D721Med (cell line): ENCODE measurements around the gene PIK3R6.

Experiments
- DNase-seq: peaks from one replicate; pipeline ENCODE4 v3.0.0; 2011; ENCODE audit warnings: low spot score; ENCODE audit not compliant: insufficient read length
- FAIRE-seq: peaks from 2 replicates; lab custom pipeline; 2011; peaks lifted over from hg19 to GRCh38; lab: Jason Lieb, UNC
- TF ChIP-seq, protein P1 (sequence below): IDR thresholded peaks from 2 replicates; pipeline ENCODE4 v1.5.1; 2012; ENCODE audit warnings: mild to moderate bottlenecking, control low read depth; ENCODE audit not compliant: insufficient read depth; ENCODE audit errors: missing control alignments

PIK3R6 gene

DNA sequence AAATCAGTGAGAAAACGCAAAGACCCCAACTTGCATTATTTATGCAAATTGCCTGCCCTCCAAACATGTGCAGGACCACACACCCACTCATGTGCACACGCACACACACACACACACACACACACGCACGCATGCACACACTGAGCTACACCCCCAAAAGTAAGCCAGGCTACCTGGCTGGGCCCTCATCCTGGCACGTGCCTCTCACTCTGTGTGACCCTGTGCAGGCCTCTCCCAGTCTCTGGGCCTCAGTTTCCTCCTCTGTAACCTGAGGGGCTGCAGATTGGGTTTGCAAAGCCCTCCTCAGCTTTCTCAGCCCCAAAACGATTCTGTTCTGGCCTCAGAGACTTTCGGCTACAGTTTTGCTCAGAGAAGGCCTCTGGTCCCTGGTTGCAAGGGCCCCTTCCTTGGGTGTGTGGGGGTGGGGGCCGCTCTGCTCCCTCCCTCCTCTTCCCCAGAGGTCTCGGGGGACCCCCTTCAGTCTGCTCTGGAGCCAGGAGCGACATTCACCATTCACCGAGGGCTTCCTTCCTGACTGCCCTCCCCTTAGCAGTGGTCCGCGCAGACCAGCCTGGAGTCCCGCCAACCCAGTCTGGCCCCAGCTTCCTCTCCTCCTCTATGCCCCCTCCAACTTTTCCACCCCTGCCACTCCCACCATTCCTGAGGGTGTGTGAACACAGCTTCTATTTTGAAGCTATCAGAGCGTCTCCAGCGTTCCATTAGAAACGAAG, 5.4 kb upstream of the PIK3R6 start:
- FAIRE-seq (no peak), DNase-seq (no peak)
- TF ChIP-seq, protein P1, sequence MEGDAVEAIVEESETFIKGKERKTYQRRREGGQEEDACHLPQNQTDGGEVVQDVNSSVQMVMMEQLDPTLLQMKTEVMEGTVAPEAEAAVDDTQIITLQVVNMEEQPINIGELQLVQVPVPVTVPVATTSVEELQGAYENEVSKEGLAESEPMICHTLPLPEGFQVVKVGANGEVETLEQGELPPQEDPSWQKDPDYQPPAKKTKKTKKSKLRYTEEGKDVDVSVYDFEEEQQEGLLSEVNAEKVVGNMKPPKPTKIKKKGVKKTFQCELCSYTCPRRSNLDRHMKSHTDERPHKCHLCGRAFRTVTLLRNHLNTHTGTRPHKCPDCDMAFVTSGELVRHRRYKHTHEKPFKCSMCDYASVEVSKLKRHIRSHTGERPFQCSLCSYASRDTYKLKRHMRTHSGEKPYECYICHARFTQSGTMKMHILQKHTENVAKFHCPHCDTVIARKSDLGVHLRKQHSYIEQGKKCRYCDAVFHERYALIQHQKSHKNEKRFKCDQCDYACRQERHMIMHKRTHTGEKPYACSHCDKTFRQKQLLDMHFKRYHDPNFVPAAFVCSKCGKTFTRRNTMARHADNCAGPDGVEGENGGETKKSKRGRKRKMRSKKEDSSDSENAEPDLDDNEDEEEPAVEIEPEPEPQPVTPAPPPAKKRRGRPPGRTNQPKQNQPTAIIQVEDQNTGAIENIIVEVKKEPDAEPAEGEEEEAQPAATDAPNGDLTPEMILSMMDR: no peak

DNA sequence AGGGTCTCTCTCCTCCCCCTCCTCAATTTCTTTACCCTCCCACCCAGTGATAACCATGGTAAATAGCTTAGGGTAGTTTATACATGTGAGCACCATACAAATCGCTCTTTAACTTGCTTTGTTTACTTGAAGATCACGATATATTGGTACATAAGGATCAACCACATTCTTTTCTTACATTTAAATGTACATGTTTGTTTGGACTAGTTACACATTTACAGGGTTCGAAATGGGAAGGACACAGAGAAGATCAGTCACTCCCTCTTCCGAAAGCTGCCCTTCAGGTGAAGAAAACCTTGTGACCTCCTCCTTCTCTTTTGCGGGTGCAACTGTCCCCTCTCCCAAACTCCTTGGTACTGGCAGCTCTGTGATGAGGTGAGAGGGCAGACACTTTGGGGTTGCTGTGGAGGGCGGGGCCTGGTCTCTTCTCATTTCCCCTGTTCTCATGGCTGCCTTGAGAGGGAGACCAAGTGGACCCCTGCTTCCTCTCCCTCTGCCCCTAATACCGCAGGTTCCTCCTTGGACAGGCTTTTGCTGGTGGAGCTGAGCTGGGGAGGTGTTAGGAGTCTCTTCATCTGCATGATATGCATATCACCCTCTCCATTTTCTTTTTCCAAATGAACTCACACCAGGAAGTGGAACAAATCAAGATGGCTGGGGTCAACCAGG, 4.7 kb upstream of the PIK3R6 start:
- FAIRE-seq (no peak), DNase-seq (no peak)
- TF ChIP-seq, protein P1: no peak

DNA sequence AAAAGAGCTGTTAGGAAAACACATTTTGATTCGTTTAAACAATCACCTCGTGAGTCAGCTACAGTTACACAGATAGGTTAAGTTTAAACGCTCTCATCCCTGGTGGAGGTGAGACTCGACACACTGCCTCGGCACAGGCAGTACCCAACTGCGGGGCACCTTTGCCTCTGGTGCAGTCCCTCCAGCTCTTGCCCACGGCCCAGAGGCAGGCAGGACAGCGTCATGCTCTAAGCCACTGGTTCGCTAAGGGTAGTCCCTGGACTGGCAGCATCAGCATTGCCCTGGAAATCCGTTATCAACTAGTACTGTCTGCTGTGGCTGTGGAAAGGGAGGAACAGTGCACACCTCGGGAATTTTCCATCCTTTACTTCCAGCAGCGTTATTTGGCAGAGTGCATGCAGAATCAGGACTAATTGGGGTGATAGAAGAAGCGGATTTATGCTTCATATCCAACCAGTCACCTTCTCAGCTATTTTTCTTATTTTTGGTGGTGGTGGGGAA, 3.7 kb upstream of the PIK3R6 start:
- TF ChIP-seq, protein P1: no peak
- DNase-seq (no peak), FAIRE-seq (no peak)

DNA sequence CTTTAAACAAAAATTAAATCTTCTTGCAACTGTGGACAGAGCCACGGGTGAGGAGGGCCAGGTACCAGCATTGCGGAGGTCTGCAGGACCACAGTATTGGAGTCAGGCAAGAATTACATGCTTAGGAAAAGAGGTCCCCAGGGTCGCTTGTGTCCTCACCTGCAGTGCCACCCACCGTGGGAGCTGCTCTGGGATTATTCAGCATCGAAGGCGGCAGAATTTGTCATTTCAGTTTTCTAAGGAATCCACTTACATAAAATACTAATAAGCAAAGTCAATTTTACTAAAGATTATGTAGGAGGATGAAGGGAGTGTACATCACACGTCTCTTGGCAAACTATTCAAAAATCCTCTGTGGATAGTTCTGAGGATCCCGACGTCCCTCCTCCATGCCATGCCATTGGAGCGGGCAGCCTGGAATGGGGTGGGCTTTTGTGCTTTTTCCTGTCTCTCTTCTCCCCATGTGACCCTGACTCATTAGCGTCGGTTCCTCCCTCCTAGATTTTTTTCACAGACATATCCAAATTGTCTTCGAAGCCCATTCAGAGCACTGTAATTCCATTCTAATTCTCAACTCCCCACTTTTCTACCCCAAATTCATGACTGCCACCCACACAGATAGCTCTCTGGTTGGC, 3.0 kb upstream of the PIK3R6 start:
- FAIRE-seq: no peak
- DNase-seq: no peak
- TF ChIP-seq, protein P1: no peak

DNA sequence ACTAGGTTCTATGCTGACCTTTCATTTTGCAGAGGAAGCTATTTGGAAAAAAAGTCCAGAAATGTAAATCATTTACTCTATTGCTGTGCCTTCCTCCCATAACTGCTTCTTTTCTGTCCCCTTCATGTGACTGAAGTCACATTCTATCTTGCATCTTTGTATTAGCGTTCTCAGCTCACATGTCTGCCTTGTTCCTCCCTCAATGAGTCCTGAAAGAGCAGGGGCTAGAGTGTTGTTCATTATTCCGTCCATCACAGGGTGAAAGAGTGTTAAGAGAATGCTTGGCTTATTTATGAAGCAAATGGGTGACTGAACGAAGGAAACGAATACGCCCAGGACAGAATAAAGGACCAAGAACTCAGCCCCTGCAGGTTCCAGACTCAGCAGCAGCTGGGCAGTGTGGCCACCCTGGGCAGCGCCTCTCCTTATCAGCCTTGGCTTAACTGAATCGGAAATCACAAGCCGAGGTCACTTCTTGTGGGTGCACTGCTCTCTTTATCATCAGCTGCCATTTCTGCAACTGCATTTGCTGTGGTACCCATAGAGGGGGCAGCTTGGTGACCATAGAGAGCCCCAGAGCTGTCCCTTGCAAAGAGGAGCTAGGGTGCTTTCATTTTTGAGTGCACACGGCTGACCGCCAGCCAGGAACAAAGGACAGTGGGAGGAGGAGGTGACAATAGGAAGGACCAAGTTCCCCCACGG, 1.8 kb upstream of the PIK3R6 start:
- TF ChIP-seq, protein P1: no peak
- no peak for DNase-seq
- FAIRE-seq: no peak

DNA sequence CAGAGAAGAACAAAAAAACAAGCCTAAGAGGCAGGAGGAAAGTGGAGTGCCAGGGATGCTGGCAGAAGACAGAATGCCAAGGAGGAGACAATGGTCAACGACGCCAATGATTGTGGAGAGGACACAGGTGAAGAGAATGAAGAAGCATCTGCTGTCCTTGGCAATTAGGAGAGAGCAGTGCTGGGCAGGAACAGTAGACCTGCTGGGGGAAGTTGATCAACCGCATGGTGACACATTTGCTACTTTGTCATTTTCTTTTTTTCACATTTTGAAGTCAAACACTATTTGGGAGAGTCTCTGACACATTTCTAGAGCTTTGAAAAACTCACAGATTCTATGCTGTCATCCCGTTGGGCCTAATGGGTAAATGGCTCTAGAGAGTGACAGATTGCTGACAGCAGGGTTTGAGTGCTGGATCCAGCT, 1.1 kb upstream of the PIK3R6 start:
- TF ChIP-seq, protein P1: no peak
- FAIRE-seq (no peak), DNase-seq (no peak)
